Osteocyte (in vitro differentiated cells): ENCODE results near the gene TOB2. TPM values are rescaled to one million over a fixed set of nuclear protein-coding genes. Genes with fewer than 3 reads are reported as not detected.
A peak's percentile ranks its signal among the peaks of the same experiment; 100 is the strongest.
"Not testable (repeated sequence)": the region's sequence is repeated elsewhere in the genome, so short reads cannot be mapped to it uniquely, and the experiment has no call there.

Source experiments
- DNase-seq: peaks from one replicate; pipeline ENCODE4 v3.0.0; 2021; ENCODE audit warnings: mixed read lengths; ENCODE audit not compliant: unreplicated experiment; ENCODE audit errors: extremely low spot score
- H3K27ac Mint-ChIP-seq: one replicate; pipeline ENCODE4 v1.8.0; 2021; ENCODE audit warnings: mild to moderate bottlenecking, mixed read lengths; ENCODE audit not compliant: unreplicated experiment
- H3K27me3 Mint-ChIP-seq: one replicate; pipeline ENCODE4 v1.8.0; 2021; ENCODE audit warnings: mixed read lengths; ENCODE audit not compliant: unreplicated experiment
- H3K36me3 Mint-ChIP-seq: one replicate; pipeline ENCODE4 v1.8.0; 2021; ENCODE audit warnings: mixed read lengths; ENCODE audit not compliant: unreplicated experiment
- H3K4me1 Mint-ChIP-seq: one replicate; pipeline ENCODE4 v1.8.0; 2021; ENCODE audit warnings: mixed read lengths; ENCODE audit not compliant: unreplicated experiment
- H3K4me3 Mint-ChIP-seq: one replicate; pipeline ENCODE4 v1.8.0; 2021; ENCODE audit warnings: mild to moderate bottlenecking, moderate library complexity, mixed read lengths; ENCODE audit not compliant: unreplicated experiment
- H3K9me3 Mint-ChIP-seq: one replicate; pipeline ENCODE4 v1.8.0; 2021; ENCODE audit warnings: mixed read lengths; ENCODE audit not compliant: unreplicated experiment
- total RNA-seq: library from RNA; stranded (reverse); gene quantifications from 2 replicates; pipeline ENCODE4 v1.2.1, GENCODE V29; 2021
- TF ChIP-seq, protein P1 (sequence below): fragments of 200-600 bp; sonication (generic); IDR thresholded peaks from 2 replicates; pipeline ENCODE4 v1.5.0; 2021; ENCODE audit warnings: antibody characterized with exemption, mild to moderate bottlenecking, moderate library complexity

Gene TOB2
- total RNA-seq, 1 donor from 2014 or later, result 44.5 TPM

DNA sequence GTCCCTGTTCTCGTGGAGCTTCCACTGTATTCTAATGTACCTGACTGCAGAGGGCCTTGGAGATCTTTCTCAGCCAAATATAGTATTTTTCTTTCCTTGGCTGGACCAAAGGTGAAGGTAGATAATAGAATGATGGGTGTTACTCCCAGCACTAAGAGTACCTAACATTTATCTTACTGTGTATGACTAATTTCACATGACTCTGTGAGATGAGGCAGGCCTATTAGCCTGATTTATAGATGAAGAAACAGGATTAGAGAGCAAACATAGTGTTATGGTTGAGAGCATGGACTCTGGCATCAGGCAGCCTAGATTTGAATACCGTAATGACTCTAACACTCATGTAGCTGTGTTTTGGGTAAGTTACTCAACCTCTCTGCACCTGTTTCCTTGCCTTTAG is 25.0 kb upstream of the TOB2 start:
- no peaks in the 10 kb centered on the region for H3K27me3 Mint-ChIP-seq
- TF ChIP-seq, protein P1, sequence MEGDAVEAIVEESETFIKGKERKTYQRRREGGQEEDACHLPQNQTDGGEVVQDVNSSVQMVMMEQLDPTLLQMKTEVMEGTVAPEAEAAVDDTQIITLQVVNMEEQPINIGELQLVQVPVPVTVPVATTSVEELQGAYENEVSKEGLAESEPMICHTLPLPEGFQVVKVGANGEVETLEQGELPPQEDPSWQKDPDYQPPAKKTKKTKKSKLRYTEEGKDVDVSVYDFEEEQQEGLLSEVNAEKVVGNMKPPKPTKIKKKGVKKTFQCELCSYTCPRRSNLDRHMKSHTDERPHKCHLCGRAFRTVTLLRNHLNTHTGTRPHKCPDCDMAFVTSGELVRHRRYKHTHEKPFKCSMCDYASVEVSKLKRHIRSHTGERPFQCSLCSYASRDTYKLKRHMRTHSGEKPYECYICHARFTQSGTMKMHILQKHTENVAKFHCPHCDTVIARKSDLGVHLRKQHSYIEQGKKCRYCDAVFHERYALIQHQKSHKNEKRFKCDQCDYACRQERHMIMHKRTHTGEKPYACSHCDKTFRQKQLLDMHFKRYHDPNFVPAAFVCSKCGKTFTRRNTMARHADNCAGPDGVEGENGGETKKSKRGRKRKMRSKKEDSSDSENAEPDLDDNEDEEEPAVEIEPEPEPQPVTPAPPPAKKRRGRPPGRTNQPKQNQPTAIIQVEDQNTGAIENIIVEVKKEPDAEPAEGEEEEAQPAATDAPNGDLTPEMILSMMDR, result no peak
- H3K36me3 Mint-ChIP-seq, result peaks cover 7% of the 10 kb centered on the region
- no peak overlapping the region for H3K27ac Mint-ChIP-seq
- H3K4me3 Mint-ChIP-seq, result no peak overlapping the region
- DNase-seq, result no peak
- H3K4me1 Mint-ChIP-seq, result peaks cover 26% of the 10 kb centered on the region
- no peaks in the 10 kb centered on the region for H3K9me3 Mint-ChIP-seq

DNA sequence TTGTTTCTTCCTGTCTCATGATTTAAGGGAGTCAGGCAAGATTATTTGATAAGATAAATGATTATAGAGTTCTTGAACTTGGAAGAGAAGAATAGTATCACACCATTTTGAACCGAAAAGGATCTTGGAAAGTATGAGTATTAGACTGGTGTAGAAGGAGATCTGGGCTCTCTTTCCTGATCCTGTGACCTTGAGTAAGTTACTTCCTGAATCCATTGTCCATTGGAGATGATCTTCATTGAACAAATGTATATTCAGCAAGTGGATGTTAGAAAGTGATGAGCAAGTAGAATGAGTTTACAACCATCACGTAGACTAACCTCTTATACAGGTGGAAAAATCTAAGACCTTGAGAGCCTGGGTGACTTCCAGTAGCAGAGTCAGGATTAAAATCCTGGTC is 24.3 kb upstream of the TOB2 start:
- TF ChIP-seq, protein P1, result no peak
- no peaks in the 10 kb centered on the region for H3K27me3 Mint-ChIP-seq
- H3K9me3 Mint-ChIP-seq, result no peaks in the 10 kb centered on the region
- H3K27ac Mint-ChIP-seq, result no peak overlapping the region
- DNase-seq, result no peak
- H3K4me1 Mint-ChIP-seq, result peaks cover 26% of the 10 kb centered on the region
- peak overlapping the region; percentile 39 for H3K4me3 Mint-ChIP-seq
- H3K36me3 Mint-ChIP-seq, result peaks cover 7% of the 10 kb centered on the region

DNA sequence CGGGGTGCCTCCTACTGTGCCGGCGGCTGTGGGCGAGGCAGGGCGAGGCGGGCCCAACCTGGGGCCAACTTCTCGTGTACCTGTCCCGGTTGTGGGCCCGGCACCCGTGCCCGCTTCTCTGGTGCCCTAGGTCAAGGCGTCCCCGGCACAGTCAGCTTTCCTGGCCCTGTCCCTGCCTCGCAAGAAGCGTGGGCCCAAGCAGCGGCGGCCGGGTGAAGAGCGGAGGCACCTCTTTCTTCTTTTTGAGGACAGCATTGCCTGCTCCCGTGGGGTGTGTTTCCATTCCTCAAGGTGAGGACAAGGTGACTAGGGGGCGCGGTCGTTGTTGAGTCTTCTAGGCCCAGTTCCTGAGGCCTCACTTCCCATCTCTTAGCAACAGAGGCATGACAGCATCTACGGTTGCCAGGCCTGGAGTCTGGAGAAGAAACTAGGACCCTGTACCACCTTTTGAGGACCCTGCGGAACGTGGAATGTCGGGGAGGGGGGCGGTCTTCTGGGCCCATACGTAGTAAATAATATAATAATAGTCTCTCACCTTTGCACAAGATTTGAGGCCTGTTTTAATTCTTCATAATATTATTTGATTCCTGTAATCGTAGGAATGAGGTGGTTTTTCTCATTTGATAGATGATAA is 22.7 kb upstream of the TOB2 start:
- peaks cover 26% of the 10 kb centered on the region for H3K4me1 Mint-ChIP-seq
- no peak for DNase-seq
- H3K27me3 Mint-ChIP-seq, result no peaks in the 10 kb centered on the region
- peak overlapping the region; percentile 98 for H3K27ac Mint-ChIP-seq
- peak overlapping the region; percentile 91 for H3K4me3 Mint-ChIP-seq
- peaks cover 14% of the 10 kb centered on the region for H3K36me3 Mint-ChIP-seq
- H3K9me3 Mint-ChIP-seq, result no peaks in the 10 kb centered on the region
- TF ChIP-seq, protein P1, result no peak

DNA sequence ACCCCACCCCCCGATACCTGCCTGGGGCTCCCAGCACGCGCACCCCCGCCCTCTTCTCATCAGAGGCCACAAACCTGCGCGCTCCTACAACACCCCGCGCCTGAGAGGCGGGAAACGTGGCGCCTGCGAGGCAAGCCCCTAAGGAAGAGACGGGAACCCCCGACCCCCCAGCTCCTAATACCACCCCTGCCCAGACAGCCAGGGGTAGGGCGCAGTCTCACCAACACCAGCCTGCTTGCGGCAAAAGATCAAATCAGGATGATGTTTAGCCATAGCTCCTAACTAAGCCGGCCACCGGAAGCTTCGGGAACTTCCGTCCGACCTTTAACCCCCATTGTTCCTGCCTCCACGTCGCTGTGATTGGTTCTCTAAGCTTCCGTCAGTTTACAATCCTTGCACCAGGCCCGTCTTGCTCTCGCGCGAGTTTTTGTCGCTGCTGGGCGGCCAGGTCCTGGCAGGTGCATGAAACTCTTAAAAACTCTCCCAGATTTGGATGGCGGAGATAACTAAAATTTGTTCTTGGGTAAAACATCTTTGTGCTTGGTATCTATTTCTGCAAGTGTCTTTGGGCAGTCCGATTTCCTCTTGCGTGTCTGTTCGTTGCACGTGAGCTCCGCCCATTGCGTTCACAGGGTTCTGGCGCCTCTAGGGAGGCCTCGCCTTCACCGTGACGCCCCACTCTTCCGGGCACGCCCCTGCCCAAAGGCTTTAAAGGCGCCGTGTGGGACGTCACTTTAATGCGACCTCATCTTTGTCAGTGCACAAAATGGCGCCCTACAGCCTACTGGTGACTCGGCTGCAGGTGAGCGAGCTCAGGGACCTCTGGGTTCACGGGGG is 22.0 kb upstream of the TOB2 start, which contains the start of the genes ACO2 and PHF5A:
TSS of gene ACO2 (plus strand) at position 737 of the 837 bp plus-strand sequence. CDS start at position 767, 30 bp downstream.
TSS of gene PHF5A (minus strand) at position 312 of the 837 bp plus-strand sequence. CDS start at position 273, 39 bp downstream.
- no peaks in the 10 kb centered on the region for H3K9me3 Mint-ChIP-seq
- peak within 1 kb of the TSS; percentile 98 for H3K27ac Mint-ChIP-seq
- peak; percentile 98 for DNase-seq
- peak within 1 kb of the TSS; percentile 91 for H3K4me3 Mint-ChIP-seq
- peaks cover 20% of the 10 kb centered on the region for H3K36me3 Mint-ChIP-seq
- H3K27me3 Mint-ChIP-seq, result no peaks in the 10 kb centered on the region
- H3K4me1 Mint-ChIP-seq, result peaks cover 26% of the 10 kb centered on the region
- TF ChIP-seq, protein P1, result no peak

DNA sequence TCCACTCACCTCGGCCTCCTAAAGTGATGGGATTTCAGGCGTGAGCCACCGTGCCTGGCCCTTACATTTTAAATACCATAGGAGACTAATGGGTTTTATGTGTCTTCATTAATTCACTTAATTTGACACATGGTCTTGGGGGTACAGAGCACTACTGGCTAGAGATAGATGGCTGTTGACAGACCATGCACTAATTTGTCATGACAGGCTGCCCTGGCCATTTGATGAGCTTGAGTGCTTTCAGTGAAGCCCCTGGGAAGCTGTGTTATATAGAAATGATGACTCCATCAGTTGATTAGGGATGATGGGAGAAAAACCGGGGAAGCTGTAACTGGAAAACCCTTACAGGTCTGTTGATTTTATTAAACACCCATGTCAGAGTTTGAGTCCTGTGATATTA is 15.3 kb upstream of the TOB2 start:
- H3K4me3 Mint-ChIP-seq, result no peak overlapping the region
- H3K4me1 Mint-ChIP-seq, result no peaks in the 10 kb centered on the region
- TF ChIP-seq, protein P1, result no peak
- no peak overlapping the region for H3K27ac Mint-ChIP-seq
- no peaks in the 10 kb centered on the region for H3K27me3 Mint-ChIP-seq
- peaks cover 32% of the 10 kb centered on the region for H3K36me3 Mint-ChIP-seq
- H3K9me3 Mint-ChIP-seq, result no peaks in the 10 kb centered on the region
- no peak for DNase-seq

GRCh38 chr22:41460071-41460470 is 13.5 kb upstream of the TOB2 start:
- H3K36me3 Mint-ChIP-seq, result peaks cover 30% of the 10 kb centered on the region
- H3K9me3 Mint-ChIP-seq, H3K4me3 Mint-ChIP-seq, H3K27me3 Mint-ChIP-seq, H3K4me1 Mint-ChIP-seq, DNase-seq, H3K27ac Mint-ChIP-seq: not testable (repeated sequence)
